HepG2 (cell line): ENCODE data around the gene PPIL3.

Experiments
- ARNT2 ChIP-seq: sonication (generic); formaldehyde crosslinking; IDR thresholded peaks from 2 replicates; pipeline ENCODE4 v1.8.0; 2022; ENCODE audit warnings: mild to moderate bottlenecking, low read depth, missing genetic modification reagents, moderate library complexity
- ATF6 ChIP-seq: sonication (generic); formaldehyde crosslinking; conservative IDR thresholded peaks from 2 replicates; pipeline ENCODE4 v1.4.0; 2020; ENCODE audit warnings: missing genetic modification reagents
- ZSCAN22 ChIP-seq: sonication (generic); formaldehyde crosslinking; IDR thresholded peaks from 2 replicates; pipeline ENCODE4 v1.4.0; 2020; ENCODE audit warnings: mild to moderate bottlenecking, missing genetic modification reagents
- TF ChIP-seq, protein P1 (sequence below): sonication (generic); formaldehyde crosslinking; IDR thresholded peaks from 2 replicates; pipeline ENCODE4 v1.8.0; 2022; ENCODE audit warnings: low read depth, missing genetic modification reagents
- TF ChIP-seq, protein P2 (sequence below): sonication (generic); formaldehyde crosslinking; IDR thresholded peaks from 2 replicates; pipeline ENCODE4 v1.5.0; 2020; ENCODE audit warnings: mild to moderate bottlenecking, missing genetic modification reagents, moderate library complexity
- TF ChIP-seq, protein P3 (sequence below): sonication (generic); formaldehyde crosslinking; IDR thresholded peaks from 2 replicates; pipeline ENCODE4 v1.4.0; 2020; ENCODE audit warnings: missing genetic modification reagents

DNA sequence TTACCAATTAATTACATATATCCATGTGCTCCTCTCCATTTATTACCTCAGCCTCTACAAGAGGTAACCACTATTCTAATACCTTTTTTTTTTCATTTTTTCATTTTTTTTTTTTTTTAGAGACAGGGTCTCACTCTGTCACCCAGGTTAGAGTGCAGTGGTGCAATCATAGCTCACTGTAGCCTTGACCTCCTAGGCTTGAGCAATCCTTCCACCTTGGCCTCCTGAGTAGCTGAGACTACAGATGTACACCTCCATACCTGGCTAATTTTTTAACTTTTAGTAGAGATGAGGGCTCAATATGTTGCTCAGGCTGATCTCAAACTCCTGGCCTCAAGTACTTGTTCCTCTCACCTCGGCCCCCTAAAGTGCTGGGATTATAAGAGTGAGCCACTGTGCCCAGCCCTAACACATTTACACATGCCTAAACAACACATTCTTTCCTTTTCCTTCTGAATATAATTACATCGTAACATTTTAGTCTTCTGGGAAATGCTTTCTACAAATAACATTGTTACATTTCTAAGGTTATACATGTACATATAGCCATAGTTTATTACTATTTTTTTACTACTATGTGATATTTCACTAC is 10.5 kb downstream of the PPIL3 start:
- TF ChIP-seq, protein P1, sequence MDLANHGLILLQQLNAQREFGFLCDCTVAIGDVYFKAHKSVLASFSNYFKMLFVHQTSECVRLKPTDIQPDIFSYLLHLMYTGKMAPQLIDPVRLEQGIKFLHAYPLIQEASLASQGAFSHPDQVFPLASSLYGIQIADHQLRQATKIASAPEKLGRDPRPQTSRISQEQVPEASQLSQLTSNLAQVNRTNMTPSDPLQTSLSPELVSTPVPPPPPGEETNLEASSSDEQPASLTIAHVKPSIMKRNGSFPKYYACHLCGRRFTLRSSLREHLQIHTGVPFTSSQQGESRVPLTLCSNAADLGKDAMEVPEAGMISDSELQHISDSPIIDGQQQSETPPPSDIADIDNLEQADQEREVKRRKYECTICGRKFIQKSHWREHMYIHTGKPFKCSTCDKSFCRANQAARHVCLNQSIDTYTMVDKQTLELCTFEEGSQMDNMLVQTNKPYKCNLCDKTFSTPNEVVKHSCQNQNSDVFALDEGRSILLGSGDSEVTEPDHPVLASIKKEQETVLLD (CRISPR knock-in tag) = no peak
- TF ChIP-seq, protein P2, sequence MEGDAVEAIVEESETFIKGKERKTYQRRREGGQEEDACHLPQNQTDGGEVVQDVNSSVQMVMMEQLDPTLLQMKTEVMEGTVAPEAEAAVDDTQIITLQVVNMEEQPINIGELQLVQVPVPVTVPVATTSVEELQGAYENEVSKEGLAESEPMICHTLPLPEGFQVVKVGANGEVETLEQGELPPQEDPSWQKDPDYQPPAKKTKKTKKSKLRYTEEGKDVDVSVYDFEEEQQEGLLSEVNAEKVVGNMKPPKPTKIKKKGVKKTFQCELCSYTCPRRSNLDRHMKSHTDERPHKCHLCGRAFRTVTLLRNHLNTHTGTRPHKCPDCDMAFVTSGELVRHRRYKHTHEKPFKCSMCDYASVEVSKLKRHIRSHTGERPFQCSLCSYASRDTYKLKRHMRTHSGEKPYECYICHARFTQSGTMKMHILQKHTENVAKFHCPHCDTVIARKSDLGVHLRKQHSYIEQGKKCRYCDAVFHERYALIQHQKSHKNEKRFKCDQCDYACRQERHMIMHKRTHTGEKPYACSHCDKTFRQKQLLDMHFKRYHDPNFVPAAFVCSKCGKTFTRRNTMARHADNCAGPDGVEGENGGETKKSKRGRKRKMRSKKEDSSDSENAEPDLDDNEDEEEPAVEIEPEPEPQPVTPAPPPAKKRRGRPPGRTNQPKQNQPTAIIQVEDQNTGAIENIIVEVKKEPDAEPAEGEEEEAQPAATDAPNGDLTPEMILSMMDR (CRISPR knock-in tag) = no peak
- no peak for TF ChIP-seq ARNT2 (CRISPR knock-in tag)
- TF ChIP-seq, protein P3, sequence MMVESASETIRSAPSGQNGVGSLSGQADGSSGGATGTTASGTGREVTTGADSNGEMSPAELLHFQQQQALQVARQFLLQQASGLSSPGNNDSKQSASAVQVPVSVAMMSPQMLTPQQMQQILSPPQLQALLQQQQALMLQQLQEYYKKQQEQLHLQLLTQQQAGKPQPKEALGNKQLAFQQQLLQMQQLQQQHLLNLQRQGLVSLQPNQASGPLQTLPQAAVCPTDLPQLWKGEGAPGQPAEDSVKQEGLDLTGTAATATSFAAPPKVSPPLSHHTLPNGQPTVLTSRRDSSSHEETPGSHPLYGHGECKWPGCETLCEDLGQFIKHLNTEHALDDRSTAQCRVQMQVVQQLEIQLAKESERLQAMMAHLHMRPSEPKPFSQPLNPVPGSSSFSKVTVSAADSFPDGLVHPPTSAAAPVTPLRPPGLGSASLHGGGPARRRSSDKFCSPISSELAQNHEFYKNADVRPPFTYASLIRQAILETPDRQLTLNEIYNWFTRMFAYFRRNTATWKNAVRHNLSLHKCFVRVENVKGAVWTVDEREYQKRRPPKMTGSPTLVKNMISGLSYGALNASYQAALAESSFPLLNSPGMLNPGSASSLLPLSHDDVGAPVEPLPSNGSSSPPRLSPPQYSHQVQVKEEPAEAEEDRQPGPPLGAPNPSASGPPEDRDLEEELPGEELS (CRISPR knock-in tag) = no peak
- TF ChIP-seq ZSCAN22 (CRISPR knock-in tag) = no peak
- no peak for TF ChIP-seq ATF6
